ENCODE measurements around the gene CACNG7. TPM values are rescaled to one million over a fixed set of nuclear protein-coding genes. Genes with fewer than 3 reads are reported as not detected.

CACNG7 gene
- polyA plus RNA-seq, 1 donor from 2014 or later = 27.8 TPM

- Histone ChIP-seq H2AFZ (ENCODE audit: low read depth, low read length) (no peak overlapping the region), H3K27ac (ENCODE audit: low read length) (no peak overlapping the region), H3K9ac (ENCODE audit: low read length) (no peak overlapping the region), H3K9me3 (ENCODE audit: low read length) (no peaks in the 10 kb centered on the region), H3K36me3 (ENCODE audit: insufficient read depth, low read length) (peaks cover 4% of the 10 kb centered on the region), H4K20me1 (ENCODE audit: insufficient read depth) (no peaks in the 10 kb centered on the region), H3K4me3 (ENCODE audit: low read length) (no peak overlapping the region), H3F3A (ENCODE audit: insufficient read depth, low read length, poor library complexity, severe bottlenecking) (no peaks in the 10 kb centered on the region), H3K4me2 (ENCODE audit: low read length) (no peak overlapping the region), H3K27me3 (ENCODE audit: insufficient read depth, low read depth, low read length) (no peaks in the 10 kb centered on the region), H3K9me2 (ENCODE audit: insufficient read depth, low read length) (no peaks in the 10 kb centered on the region), H3K79me2 (replicated peaks; ENCODE audit: insufficient read depth, low read length) (no peaks in the 10 kb centered on the region)
- TF ChIP-seq POLR2AphosphoS5 (IDR thresholded peaks at IDR 0.05) (no peak), CTCF (IDR thresholded peaks at IDR 0.05; ENCODE audit: poor library complexity, severe bottlenecking) (no peak), RAD21 (conservative IDR thresholded peaks at IDR 0.05) (no peak), TAF1 (IDR thresholded peaks at IDR 0.05; ENCODE audit: low read depth) (no peak), EP300 (conservative IDR thresholded peaks at IDR 0.05; ENCODE audit: poor library complexity, severe bottlenecking) (no peak), MXI1 (conservative IDR thresholded peaks at IDR 0.05; ENCODE audit: poor library complexity, severe bottlenecking) (no peak), EZH2 (IDR thresholded peaks at IDR 0.05; ENCODE audit: borderline replicate concordance, insufficient read depth, low read length, poor library complexity, severe bottlenecking) (no peak), SMC3 (conservative IDR thresholded peaks at IDR 0.05; ENCODE audit: poor library complexity) (no peak), REST (IDR thresholded peaks at IDR 0.05; ENCODE audit: borderline replicate concordance) (no peak)
Observed at GRCh38 chr19:53966931-53967330, 57.9 kb downstream of the CACNG7 start.

- H3K4me2 ChIP-seq (ENCODE audit: low read length) = no peak overlapping the region
- no peak for TF ChIP-seq EP300 (conservative IDR thresholded peaks at IDR 0.05; ENCODE audit: poor library complexity, severe bottlenecking)
- no peak for TF ChIP-seq REST (IDR thresholded peaks at IDR 0.05; ENCODE audit: borderline replicate concordance)
- TF ChIP-seq MXI1 (conservative IDR thresholded peaks at IDR 0.05; ENCODE audit: poor library complexity, severe bottlenecking) = no peak
- TF ChIP-seq SMC3 (conservative IDR thresholded peaks at IDR 0.05; ENCODE audit: poor library complexity) = no peak
- TF ChIP-seq POLR2AphosphoS5 (IDR thresholded peaks at IDR 0.05) = no peak
- TF ChIP-seq EZH2 (IDR thresholded peaks at IDR 0.05; ENCODE audit: borderline replicate concordance, insufficient read depth, low read length, poor library complexity, severe bottlenecking) = no peak
- no peak for TF ChIP-seq CTCF (IDR thresholded peaks at IDR 0.05; ENCODE audit: poor library complexity, severe bottlenecking)
- TF ChIP-seq RAD21 (conservative IDR thresholded peaks at IDR 0.05) = no peak
- TF ChIP-seq TAF1 (IDR thresholded peaks at IDR 0.05; ENCODE audit: low read depth) = no peak
Observed at GRCh38 chr19:53969366-53969765, 60.3 kb downstream of the CACNG7 start.

More at GRCh38 chr19:53969366-53969765, 60.3 kb downstream of the CACNG7 start:
- Histone ChIP-seq H4K20me1 (ENCODE audit: insufficient read depth) (no peaks in the 10 kb centered on the region), H3K9me2 (ENCODE audit: insufficient read depth, low read length) (no peaks in the 10 kb centered on the region), H3K9me3 (ENCODE audit: low read length) (no peaks in the 10 kb centered on the region), H3K36me3 (ENCODE audit: insufficient read depth, low read length) (peaks cover 4% of the 10 kb centered on the region), H2AFZ (ENCODE audit: low read depth, low read length) (no peak overlapping the region), H3K27me3 (ENCODE audit: insufficient read depth, low read depth, low read length) (no peaks in the 10 kb centered on the region), H3F3A (ENCODE audit: insufficient read depth, low read length, poor library complexity, severe bottlenecking) (no peaks in the 10 kb centered on the region), H3K9ac (ENCODE audit: low read length) (no peak overlapping the region), H3K4me3 (ENCODE audit: low read length) (no peak overlapping the region), H3K27ac (ENCODE audit: low read length) (no peak overlapping the region), H3K79me2 (replicated peaks; ENCODE audit: insufficient read depth, low read length) (no peaks in the 10 kb centered on the region)
